ENCODE measurements around the gene ARSB.
"Not testable (repeated sequence)": the region's sequence is repeated elsewhere in the genome, so short reads cannot be mapped to it uniquely, and the experiment has no call there.

Gene ARSB

DNA sequence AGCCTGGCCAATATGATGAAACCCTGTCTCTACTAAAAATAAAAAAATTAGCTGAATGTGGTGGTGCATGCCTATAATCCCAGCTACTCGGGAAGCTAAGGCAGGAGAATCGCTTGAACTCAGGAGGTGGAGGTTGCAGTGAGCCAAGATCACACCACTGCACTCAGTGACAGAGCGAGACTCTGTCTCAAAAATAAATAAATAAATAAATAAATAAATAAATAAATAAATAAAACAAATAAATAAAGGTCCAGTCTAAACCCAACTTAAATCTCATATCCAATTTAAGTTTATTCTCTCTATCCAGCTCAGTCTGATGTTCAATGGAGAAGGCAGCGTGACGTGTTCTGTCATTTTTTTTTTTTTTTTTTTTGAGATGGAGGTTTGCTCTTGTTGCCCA lies 222.4 kb downstream of the ARSB start:
- not testable (repeated sequence) for ATAC-seq (replicated peaks; ENCODE audit: extremely low read depth, poor library complexity, severe bottlenecking); H3K9me3 Mint-ChIP-seq; H3K36me3 Mint-ChIP-seq (ENCODE audit: insufficient read depth); H3K4me3 Mint-ChIP-seq; H3K4me1 Mint-ChIP-seq; DNase-seq (ENCODE audit: low spot score in 2 of 2); H3K27ac Mint-ChIP-seq (ENCODE audit: low read depth)
- H3K27me3 Mint-ChIP-seq: peaks cover 27% of the 10 kb centered on the region

DNA sequence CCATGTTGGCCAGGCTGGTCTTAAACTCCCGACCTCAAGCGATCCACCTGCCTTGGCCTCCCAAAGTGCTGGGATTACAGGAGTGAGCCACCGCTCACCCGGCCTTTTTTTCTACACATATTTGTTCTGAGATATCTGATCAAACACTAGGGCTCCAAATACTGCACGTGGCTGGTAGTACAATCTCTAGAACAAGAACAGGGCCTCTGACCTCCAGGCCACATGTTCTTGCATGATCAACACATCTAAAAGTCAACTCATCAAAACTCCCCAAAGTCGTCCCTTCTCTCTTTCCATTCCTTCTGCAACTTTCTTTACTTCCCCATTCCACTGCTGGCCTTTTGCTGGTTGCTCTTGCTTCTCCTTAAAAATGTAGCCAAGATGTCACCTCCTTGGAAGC lies 223.3 kb downstream of the ARSB start:
- Mint-ChIP-seq H3K36me3 (ENCODE audit: insufficient read depth) (peaks cover 2% of the 10 kb centered on the region), H3K4me1 (peaks cover 8% of the 10 kb centered on the region), H3K9me3 (no peaks in the 10 kb centered on the region), H3K4me3 (no peak overlapping the region), H3K27me3 (peaks cover 25% of the 10 kb centered on the region), H3K27ac (ENCODE audit: low read depth) (no peak overlapping the region)
- no peak for DNase-seq (ENCODE audit: low spot score in 2 of 2)
- no peak for ATAC-seq (replicated peaks; ENCODE audit: extremely low read depth, poor library complexity, severe bottlenecking)

DNA sequence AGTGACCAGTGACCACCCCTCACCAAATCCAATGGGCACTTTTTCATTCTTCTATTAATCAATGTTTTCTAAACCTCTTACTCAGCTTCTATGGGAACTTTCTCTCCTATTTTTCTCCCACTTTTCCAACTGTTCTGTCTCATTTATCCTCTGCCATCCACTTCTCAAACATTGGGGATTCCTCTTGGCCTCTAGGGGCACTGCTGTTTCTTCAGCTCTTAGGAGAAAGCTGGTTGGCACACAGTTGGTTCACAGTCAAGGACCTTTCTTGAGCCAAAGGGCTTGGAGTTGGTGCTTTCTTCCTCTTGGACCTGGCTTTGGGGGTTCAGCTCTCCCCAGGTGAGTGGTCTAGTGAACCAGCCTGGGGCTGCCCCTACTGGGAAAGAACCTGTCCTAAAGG lies 224.3 kb downstream of the ARSB start:
- ATAC-seq (replicated peaks; ENCODE audit: extremely low read depth, poor library complexity, severe bottlenecking) (no peak), DNase-seq (ENCODE audit: low spot score in 2 of 2) (no peak)
- H3K27me3 Mint-ChIP-seq: peaks cover 20% of the 10 kb centered on the region
- H3K4me1 Mint-ChIP-seq: peaks cover 8% of the 10 kb centered on the region
- no peak overlapping the region for H3K4me3 Mint-ChIP-seq
- no peaks in the 10 kb centered on the region for H3K9me3 Mint-ChIP-seq
- no peak overlapping the region for H3K27ac Mint-ChIP-seq (ENCODE audit: low read depth)
- H3K36me3 Mint-ChIP-seq (ENCODE audit: insufficient read depth): peaks cover 2% of the 10 kb centered on the region

DNA sequence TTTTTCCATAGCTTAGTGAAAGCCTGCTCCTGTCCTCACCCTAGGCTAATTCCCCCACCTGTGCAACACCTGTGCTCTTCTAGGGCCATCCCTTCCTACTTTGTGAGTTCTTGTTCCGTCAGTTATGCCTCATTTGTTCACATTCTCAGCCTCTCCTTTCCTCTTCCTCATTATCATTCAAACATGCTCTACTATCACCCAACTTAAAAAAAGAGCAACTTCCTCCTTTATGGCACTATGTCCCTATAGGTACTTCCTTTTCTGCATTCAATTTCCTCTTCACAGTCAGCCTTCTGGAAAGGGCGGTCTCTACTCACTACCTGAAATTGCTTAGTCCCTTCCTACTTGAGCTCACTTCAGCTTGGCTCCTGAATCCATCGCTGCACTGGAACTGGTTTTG lies 224.7 kb downstream of the ARSB start:
- peaks cover 8% of the 10 kb centered on the region for H3K4me1 Mint-ChIP-seq
- H3K27me3 Mint-ChIP-seq: peaks cover 17% of the 10 kb centered on the region
- no peak overlapping the region for H3K4me3 Mint-ChIP-seq
- no peak overlapping the region for H3K27ac Mint-ChIP-seq (ENCODE audit: low read depth)
- H3K9me3 Mint-ChIP-seq: no peaks in the 10 kb centered on the region
- peaks cover 2% of the 10 kb centered on the region for H3K36me3 Mint-ChIP-seq (ENCODE audit: insufficient read depth)
- no peak for ATAC-seq (replicated peaks; ENCODE audit: extremely low read depth, poor library complexity, severe bottlenecking)
- DNase-seq (ENCODE audit: low spot score in 2 of 2): no peak

DNA sequence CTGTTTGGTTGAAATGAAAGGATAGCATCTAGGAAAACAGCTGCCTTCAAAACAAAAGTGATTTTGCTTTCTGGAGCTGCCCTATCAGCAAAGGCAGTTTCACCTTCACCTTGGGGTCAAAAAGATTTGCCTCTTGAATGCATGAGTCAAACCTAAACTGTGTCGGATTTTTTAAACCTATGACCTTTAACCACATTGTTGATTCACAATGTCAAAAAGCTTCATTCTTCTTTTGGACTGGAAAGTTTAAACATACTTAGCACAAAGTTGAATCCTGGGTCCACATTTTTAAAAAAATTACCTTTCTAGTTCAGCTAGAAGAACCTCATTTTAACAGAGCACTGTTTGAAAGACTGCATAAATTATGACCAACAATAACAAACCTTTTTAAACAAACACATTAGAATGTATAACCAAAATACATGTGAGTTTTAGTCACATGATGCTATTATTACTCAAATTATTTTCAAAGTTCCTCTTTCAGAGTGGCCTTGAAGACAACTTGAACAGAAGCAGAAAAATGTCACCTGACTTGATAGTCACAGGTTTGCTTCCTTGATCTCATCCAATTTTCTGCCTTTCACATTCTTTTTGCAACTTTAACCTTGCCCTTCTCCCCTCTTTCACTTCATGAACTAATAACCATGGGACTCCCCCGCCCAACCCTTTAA lies 226.8 kb downstream of the ARSB start:
- peaks cover 8% of the 10 kb centered on the region for H3K4me1 Mint-ChIP-seq
- H3K27me3 Mint-ChIP-seq: peaks cover 7% of the 10 kb centered on the region
- ATAC-seq (replicated peaks; ENCODE audit: extremely low read depth, poor library complexity, severe bottlenecking) (no peak), DNase-seq (ENCODE audit: low spot score in 2 of 2) (no peak)
- no peak overlapping the region for H3K27ac Mint-ChIP-seq (ENCODE audit: low read depth)
- no peak overlapping the region for H3K4me3 Mint-ChIP-seq
- no peaks in the 10 kb centered on the region for H3K36me3 Mint-ChIP-seq (ENCODE audit: insufficient read depth)
- no peaks in the 10 kb centered on the region for H3K9me3 Mint-ChIP-seq

DNA sequence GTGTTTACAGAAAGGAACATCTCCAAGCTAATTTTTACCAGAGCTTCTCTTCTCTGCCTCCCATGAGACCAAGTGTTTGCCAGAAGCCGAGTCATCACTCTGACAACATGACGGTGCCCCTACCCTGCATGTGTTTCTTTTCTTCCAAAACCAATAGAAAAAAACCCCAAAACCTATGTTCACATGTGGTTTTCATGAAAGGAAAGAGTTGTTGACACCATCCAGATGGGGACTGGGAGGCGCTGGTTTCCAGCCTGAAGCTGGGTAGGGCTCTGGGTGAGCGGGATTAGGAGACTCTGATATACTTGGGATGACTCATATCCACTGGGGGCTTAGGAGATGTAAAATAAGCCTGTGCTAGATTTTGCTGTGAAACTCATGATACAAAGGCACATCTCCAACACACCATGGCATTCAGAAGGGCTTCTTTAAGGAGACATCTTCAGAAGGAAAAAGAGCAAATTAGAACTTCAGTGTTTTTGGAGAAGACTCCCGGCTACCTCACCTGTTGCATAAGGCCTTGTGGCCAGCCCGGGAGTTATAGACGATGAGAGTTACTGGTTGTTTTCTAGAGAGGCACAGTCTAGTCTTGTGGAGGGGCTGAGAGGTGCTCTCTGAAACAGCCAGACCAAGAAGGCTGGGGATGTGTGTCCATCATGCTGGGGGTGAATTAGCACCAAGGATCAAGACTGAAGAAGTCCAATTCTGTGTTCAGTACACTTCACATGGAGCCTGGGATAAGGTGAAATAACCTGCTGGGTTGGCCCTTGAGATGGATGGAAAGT lies 227.6 kb downstream of the ARSB start:
- no peak overlapping the region for H3K4me3 Mint-ChIP-seq
- H3K9me3 Mint-ChIP-seq: no peaks in the 10 kb centered on the region
- H3K36me3 Mint-ChIP-seq (ENCODE audit: insufficient read depth): no peaks in the 10 kb centered on the region
- H3K4me1 Mint-ChIP-seq: peaks cover 8% of the 10 kb centered on the region
- no peak for ATAC-seq (replicated peaks; ENCODE audit: extremely low read depth, poor library complexity, severe bottlenecking)
- DNase-seq (ENCODE audit: low spot score in 2 of 2): no peak
- H3K27ac Mint-ChIP-seq (ENCODE audit: low read depth): no peak overlapping the region
- H3K27me3 Mint-ChIP-seq: peaks cover 7% of the 10 kb centered on the region

DNA sequence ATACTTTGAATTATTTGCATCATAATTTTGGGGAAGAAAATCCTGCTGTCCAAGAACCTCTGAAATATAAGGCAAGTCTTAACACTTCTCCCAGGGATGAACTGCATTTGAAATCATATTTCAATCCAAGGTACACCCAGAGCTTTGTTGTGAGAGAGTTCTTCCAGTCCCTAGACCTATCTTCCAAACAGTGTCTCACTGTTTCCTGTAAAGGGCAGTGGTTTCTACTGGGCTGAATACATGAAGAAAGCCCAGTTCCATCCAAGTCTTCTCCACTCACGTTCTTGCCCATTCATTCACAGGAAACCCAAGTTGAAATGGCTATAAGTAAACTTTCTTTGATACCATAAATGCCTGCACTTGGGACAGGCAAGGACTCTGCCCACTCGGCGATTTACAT lies 228.3 kb downstream of the ARSB start:
- Mint-ChIP-seq H3K9me3 (no peaks in the 10 kb centered on the region), H3K27ac (ENCODE audit: low read depth) (no peak overlapping the region), H3K4me3 (no peak overlapping the region), H3K36me3 (ENCODE audit: insufficient read depth) (no peaks in the 10 kb centered on the region), H3K27me3 (peaks cover 7% of the 10 kb centered on the region), H3K4me1 (peaks cover 8% of the 10 kb centered on the region)
- ATAC-seq (replicated peaks; ENCODE audit: extremely low read depth, poor library complexity, severe bottlenecking) (no peak), DNase-seq (ENCODE audit: low spot score in 2 of 2) (no peak)

DNA sequence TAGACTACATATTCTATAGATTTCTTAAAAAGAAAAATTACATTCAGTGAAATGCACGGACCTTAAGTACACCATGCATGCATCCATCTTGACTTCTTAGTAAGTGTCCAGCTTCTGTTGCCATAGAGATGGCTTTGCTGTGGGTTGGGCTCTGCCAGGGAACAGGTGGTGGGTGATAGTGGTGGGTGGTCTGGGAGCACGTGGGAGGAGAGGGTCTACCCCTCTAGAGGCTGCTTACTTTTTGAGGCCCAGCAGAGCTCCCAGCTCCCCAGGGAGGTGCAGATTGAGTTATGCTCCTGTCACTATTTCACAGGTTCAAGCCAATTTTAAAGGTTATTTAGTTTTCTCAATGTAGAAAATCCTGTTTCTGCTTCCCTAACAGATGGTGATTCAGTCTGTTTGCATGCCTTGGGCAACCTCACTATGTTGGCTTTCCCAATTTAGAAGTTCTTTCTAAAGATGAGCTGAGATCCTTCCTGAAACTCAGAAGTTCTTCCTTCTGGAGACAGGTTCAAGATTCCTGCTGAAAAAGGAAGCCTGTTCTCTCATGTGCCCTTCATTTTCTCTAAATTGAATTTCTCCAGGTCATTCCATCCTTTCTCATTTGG lies 229.2 kb downstream of the ARSB start:
- ATAC-seq (replicated peaks; ENCODE audit: extremely low read depth, poor library complexity, severe bottlenecking): no peak
- Mint-ChIP-seq H3K36me3 (ENCODE audit: insufficient read depth) (no peaks in the 10 kb centered on the region), H3K4me3 (no peak overlapping the region), H3K27me3 (peaks cover 15% of the 10 kb centered on the region), H3K9me3 (no peaks in the 10 kb centered on the region), H3K4me1 (peaks cover 8% of the 10 kb centered on the region), H3K27ac (ENCODE audit: low read depth) (no peak overlapping the region)
- DNase-seq (ENCODE audit: low spot score in 2 of 2): no peak

DNA sequence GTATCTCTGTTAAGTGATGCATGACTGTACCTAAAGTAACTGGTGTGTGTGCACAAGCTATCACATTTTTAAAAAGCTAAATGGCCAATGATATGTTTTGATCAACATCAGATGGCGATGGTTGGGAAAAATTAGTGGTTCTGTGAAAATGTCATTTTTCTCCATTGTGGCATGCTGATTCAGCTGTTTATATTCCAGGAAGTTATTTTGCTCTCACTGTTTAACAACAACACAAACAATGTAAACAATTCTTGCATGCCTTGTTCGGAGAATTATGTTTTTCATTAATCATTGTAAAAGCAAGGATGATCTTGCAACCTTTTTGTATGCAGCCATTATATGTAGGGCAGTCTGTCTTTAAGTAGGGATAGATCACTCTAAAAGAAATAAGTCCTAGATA lies 230.5 kb downstream of the ARSB start:
- Mint-ChIP-seq H3K27ac (ENCODE audit: low read depth) (no peak overlapping the region), H3K4me3 (no peak overlapping the region), H3K36me3 (ENCODE audit: insufficient read depth) (no peaks in the 10 kb centered on the region), H3K4me1 (peaks cover 8% of the 10 kb centered on the region), H3K9me3 (no peaks in the 10 kb centered on the region), H3K27me3 (peaks cover 15% of the 10 kb centered on the region)
- no peak for DNase-seq (ENCODE audit: low spot score in 2 of 2)
- ATAC-seq (replicated peaks; ENCODE audit: extremely low read depth, poor library complexity, severe bottlenecking): no peak

DNA sequence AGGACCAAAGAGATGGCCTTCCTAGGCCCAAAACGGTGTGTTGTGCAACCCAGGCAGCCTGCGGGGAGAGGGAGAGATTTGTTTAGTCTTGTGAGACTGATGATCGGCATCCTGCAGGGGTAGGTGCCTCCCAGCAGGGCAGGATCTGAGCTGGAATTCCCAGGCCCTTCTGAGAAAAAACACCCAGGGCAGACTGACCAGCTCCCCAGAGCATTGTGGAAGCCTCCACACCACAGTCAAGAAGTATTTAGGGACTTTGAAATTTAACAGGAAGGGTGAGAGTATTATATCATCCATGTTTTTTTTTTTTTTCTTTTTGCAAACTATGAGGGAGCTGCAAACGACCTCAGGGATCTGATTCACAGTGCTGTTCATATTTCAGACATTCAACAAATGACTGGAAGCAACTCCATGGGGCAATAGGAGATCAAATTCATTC lies 232.0 kb downstream of the ARSB start:
- Mint-ChIP-seq H3K36me3 (ENCODE audit: insufficient read depth) (no peaks in the 10 kb centered on the region), H3K9me3 (no peaks in the 10 kb centered on the region), H3K4me3 (no peak overlapping the region), H3K27ac (ENCODE audit: low read depth) (no peak overlapping the region), H3K4me1 (peaks cover 8% of the 10 kb centered on the region), H3K27me3 (peaks cover 15% of the 10 kb centered on the region)
- no peak for ATAC-seq (replicated peaks; ENCODE audit: extremely low read depth, poor library complexity, severe bottlenecking)
- DNase-seq (ENCODE audit: low spot score in 2 of 2): no peak

DNA sequence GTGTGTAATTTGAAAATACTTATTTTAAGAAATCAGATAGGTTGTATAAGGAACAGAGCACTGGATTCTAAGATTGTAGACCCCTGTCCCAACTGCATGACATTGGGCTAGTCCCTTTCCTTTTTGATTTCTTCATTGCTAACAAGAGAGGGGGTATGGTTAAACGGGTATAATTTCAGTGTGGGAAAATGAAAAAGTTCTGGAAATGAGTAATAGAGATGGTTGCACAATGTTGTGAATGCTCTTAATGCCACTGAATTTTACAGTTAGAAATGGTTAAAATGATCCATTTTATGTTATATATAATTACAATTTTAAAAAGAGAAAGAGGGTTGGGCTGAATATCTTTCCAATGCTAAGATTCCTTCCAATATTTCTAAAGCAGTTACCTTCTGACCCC lies 233.2 kb downstream of the ARSB start:
- no peak overlapping the region for H3K4me3 Mint-ChIP-seq
- no peaks in the 10 kb centered on the region for H3K36me3 Mint-ChIP-seq (ENCODE audit: insufficient read depth)
- DNase-seq (ENCODE audit: low spot score in 2 of 2) (no peak), ATAC-seq (replicated peaks; ENCODE audit: extremely low read depth, poor library complexity, severe bottlenecking) (no peak)
- no peaks in the 10 kb centered on the region for H3K4me1 Mint-ChIP-seq
- H3K27ac Mint-ChIP-seq (ENCODE audit: low read depth): no peak overlapping the region
- H3K9me3 Mint-ChIP-seq: no peaks in the 10 kb centered on the region
- peaks cover 15% of the 10 kb centered on the region for H3K27me3 Mint-ChIP-seq

DNA sequence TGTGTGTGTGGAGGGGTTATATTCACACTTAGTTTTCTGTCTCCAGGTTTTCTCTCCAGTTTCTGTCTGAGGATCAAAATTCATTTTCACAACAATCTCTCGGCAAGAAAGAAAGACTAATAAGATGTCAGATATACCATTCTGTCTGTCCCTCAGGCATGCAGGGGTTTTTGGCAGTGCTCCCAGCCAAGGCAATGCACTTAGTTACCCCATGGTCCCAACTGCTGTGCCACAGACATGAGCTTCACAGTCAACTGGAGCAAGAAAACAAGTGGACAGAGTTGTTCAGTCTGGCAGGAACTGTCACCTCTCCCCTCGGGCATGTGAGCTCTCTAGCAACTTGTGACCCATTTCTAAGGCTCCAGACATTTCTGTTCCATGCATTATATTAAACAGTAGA lies 234.8 kb downstream of the ARSB start:
- Mint-ChIP-seq H3K4me3 (no peak overlapping the region), H3K4me1 (no peaks in the 10 kb centered on the region)

More for the DNA sequence above, 234.8 kb downstream of the ARSB start:
- DNase-seq (ENCODE audit: low spot score in 2 of 2) (no peak), ATAC-seq (replicated peaks; ENCODE audit: extremely low read depth, poor library complexity, severe bottlenecking) (no peak)
- Mint-ChIP-seq H3K27me3 (peaks cover 19% of the 10 kb centered on the region), H3K27ac (ENCODE audit: low read depth) (no peak overlapping the region), H3K9me3 (no peaks in the 10 kb centered on the region), H3K36me3 (ENCODE audit: insufficient read depth) (no peaks in the 10 kb centered on the region)

Measured in central memory CD8-positive, alpha-beta T cell (primary cell).